PC-3 (cell line): ENCODE data around the gene C3orf38. TPM values are rescaled to one million over a fixed set of nuclear protein-coding genes. Genes with fewer than 3 reads are reported as not detected.
"Not testable (repeated sequence)": the region's sequence is repeated elsewhere in the genome, so short reads cannot be mapped to it uniquely, and the experiment has no call there.

Experiments used
- ATAC-seq: fragments of 200-7000 bp; cut with Tn5 transposase; 2 replicates; pipeline ENCODE4 v1.9.1; 2020; ENCODE audit warnings: mild to moderate bottlenecking, moderate library complexity
- BruUV-seq: library from RNA; stranded (reverse); fragments of 400-500 nt; replicated peaks from 2 replicates; lab custom pipeline; 2021; lab: Mats Ljungman, UMichigan
- CTCF ChIA-PET: fragments of 300-600 bp; sonication (Branson Sonifier 250); formaldehyde crosslinking; loops from one replicate; lab custom pipeline; 2022; ENCODE audit warnings: antibody characterized with exemption; lab: Charles Lee
- POLR2A ChIA-PET: fragments of 300-600 bp; sonication (Branson Sonifier 250); formaldehyde crosslinking; loops from one replicate; lab custom pipeline; 2022; ENCODE audit warnings: antibody characterized with exemption; ENCODE audit not compliant: unreplicated experiment; lab: Charles Lee
- DNase-seq: peaks from one replicate; pipeline ENCODE4 v3.0.0-alpha.2; 2015
- H2AFZ ChIP-seq: fragments of 300-600 bp; sonication (generic); 2 replicates; pipeline ENCODE4 v1.6.0; 2016; ENCODE audit warnings: antibody characterized with exemption, low read length
- H3F3A ChIP-seq: fragments of 300-600 bp; sonication (generic); one replicate; pipeline ENCODE4 v1.6.0; 2017; ENCODE audit warnings: antibody characterized with exemption, low read length, control low read depth, mild to moderate bottlenecking; ENCODE audit not compliant: unreplicated experiment
- H3K27ac ChIP-seq: fragments of 300-600 bp; sonication (generic); 2 replicates; pipeline ENCODE4 v1.5.1; 2016; ENCODE audit warnings: mild to moderate bottlenecking, low read length
- H3K27me3 ChIP-seq: fragments of 300-600 bp; sonication (generic); 2 replicates; pipeline ENCODE4 v1.6.1; 2016; ENCODE audit warnings: low read length, mixed read lengths
- H3K36me3 ChIP-seq: fragments of 300-600 bp; sonication (generic); 2 replicates; pipeline ENCODE4 v1.6.1; 2016; ENCODE audit warnings: low read depth, mixed run types, low read length, mixed read lengths
- H3K4me1 ChIP-seq: fragments of 300-600 bp; sonication (generic); 2 replicates; pipeline ENCODE4 v1.5.1; 2016; ENCODE audit warnings: low read length; ENCODE audit not compliant: insufficient read depth
- H3K4me2 ChIP-seq: fragments of 300-600 bp; sonication (generic); 2 replicates; pipeline ENCODE4 v1.6.0; 2016; ENCODE audit warnings: low read length
- H3K4me3 ChIP-seq: fragments of 300-600 bp; sonication (generic); 2 replicates; pipeline ENCODE4 v1.5.1; 2016; ENCODE audit warnings: mild to moderate bottlenecking, low read length, mixed read lengths
- H3K79me2 ChIP-seq: fragments of 300-600 bp; sonication (generic); 2 replicates; pipeline ENCODE4 v1.6.1; 2017; ENCODE audit warnings: low read length, mixed read lengths
- H3K9ac ChIP-seq: fragments of 300-600 bp; sonication (generic); 2 replicates; pipeline ENCODE4 v1.6.0; 2016; ENCODE audit warnings: mild to moderate bottlenecking, low read length
- H3K9me2 ChIP-seq: fragments of 300-600 bp; sonication (generic); replicated peaks from 2 replicates; pipeline ENCODE4 v1.6.1; 2016; ENCODE audit warnings: mixed run types, low read length, mixed read lengths
- H3K9me3 ChIP-seq: fragments of 300-600 bp; sonication (generic); 2 replicates; pipeline ENCODE4 v1.6.1; 2016; ENCODE audit warnings: low read length, mixed read lengths
- H4K20me1 ChIP-seq: fragments of 300-600 bp; sonication (generic); 2 replicates; pipeline ENCODE4 v1.6.1; 2016; ENCODE audit warnings: low read length, mixed read lengths
- CTCF ChIP-seq: fragments of 300-600 bp; sonication (generic); conservative IDR thresholded peaks from 2 replicates; pipeline ENCODE4 v1.5.1; 2017; ENCODE audit warnings: antibody characterized with exemption, low read depth, mild to moderate bottlenecking, low read length
- EZH2 ChIP-seq: fragments of 300-600 bp; sonication (generic); IDR thresholded peaks from one replicate; pipeline ENCODE4 v1.6.1; 2017; ENCODE audit warnings: antibody characterized with exemption, mild to moderate bottlenecking, low read length; ENCODE audit not compliant: unreplicated experiment
- EZH2phosphoT487 ChIP-seq: fragments of 300-600 bp; sonication (generic); IDR thresholded peaks from 2 replicates; pipeline ENCODE4 v1.6.1; 2018; ENCODE audit warnings: mild to moderate bottlenecking, antibody characterized with exemption, low read length, borderline replicate concordance
- intact Hi-C: fragments of 100-400 bp; cut with micrococcal nuclease; formaldehyde crosslinking; loops from 2 replicates; pipeline ENCODE4 v1.9.0; 2023
- total RNA-seq: library from RNA; depleted of rRNA; stranded (reverse); fragments of >200 nt; gene quantifications from 2 replicates; pipeline ENCODE4 v1.2.3, GENCODE V29; 2014

The C3orf38 gene
- total RNA-seq, 1 experiment from 2014 or later, result 24.3 TPM

GRCh38 chr3:88167704-88168103 lies 17.9 kb downstream of the C3orf38 start:
- ChIA-PET POLR2A (no interaction called here), CTCF (no interaction called here)
- no peaks in the 10 kb centered on the region for H4K20me1 ChIP-seq
- no peaks in the 10 kb centered on the region for H3F3A ChIP-seq
- H3K4me1 ChIP-seq, result no peaks in the 10 kb centered on the region
- H3K9me3 ChIP-seq, result no peaks in the 10 kb centered on the region
- peaks cover 4% of the 10 kb centered on the region; the same call in 1 of the 2 replicates for H3K36me3 ChIP-seq
- H3K79me2 ChIP-seq, result peaks cover under 1% of the 10 kb centered on the region; the same call in 1 of the 2 replicates
- H3K9me2 ChIP-seq, result no peaks in the 10 kb centered on the region
- no peak overlapping the region for H3K27ac ChIP-seq
- H3K4me3 ChIP-seq, result no peak overlapping the region
- H3K27me3 ChIP-seq, result no peaks in the 10 kb centered on the region
- H3K9ac ChIP-seq, result no peak overlapping the region
- TF ChIP-seq CTCF (no peak), EZH2phosphoT487 (no peak), EZH2 (no peak)
- BruUV-seq, result no TSS peak
- H3K4me2 ChIP-seq, result no peak overlapping the region
- DNase-seq (no peak), ATAC-seq (no peak)
- H2AFZ ChIP-seq, result no peak overlapping the region
- intact Hi-C loops, result no loop called here

DNA sequence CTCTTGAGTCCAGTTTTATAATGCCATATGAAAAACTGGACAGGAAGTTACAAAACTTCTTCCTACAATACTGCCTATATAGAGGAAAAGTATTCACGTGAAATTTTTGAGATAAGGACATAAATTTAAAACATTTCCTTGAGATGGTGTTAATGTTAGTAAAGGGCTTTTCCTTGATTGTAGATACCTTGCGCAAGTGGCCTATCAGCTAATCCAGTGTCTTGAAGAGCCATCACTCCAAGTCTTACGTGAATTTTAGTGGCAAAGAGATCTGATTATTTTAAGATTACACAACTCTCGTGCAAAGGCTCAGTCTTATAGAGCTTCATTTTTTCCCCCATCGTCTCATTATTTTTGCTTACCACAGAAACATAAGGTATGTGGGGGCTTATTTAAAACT lies 18.4 kb downstream of the C3orf38 start:
- ChIA-PET CTCF (no interaction called here), POLR2A (no interaction called here)
- Histone ChIP-seq H3K79me2 (no peaks in the 10 kb centered on the region), H3F3A (no peaks in the 10 kb centered on the region), H3K9ac (no peak overlapping the region), H3K4me1 (no peaks in the 10 kb centered on the region), H3K9me3 (no peaks in the 10 kb centered on the region), H4K20me1 (no peaks in the 10 kb centered on the region), H2AFZ (no peak overlapping the region), H3K4me3 (no peak overlapping the region), H3K36me3 (no peaks in the 10 kb centered on the region), H3K9me2 (no peaks in the 10 kb centered on the region), H3K27ac (no peak overlapping the region), H3K4me2 (no peak overlapping the region), H3K27me3 (no peaks in the 10 kb centered on the region)
- intact Hi-C loops, result no loop called here
- no peak for ATAC-seq
- no peak for TF ChIP-seq EZH2phosphoT487
- no peak for TF ChIP-seq CTCF
- no peak for TF ChIP-seq EZH2
- no TSS peak for BruUV-seq
- DNase-seq, result no peak

- CTCF ChIA-PET, result interaction anchor here (0.6 to 1.0 kb wide), 4 partner anchors 14 to 175 kb away, joined by 3 to 6 read pairs (median 4); no protein-coding TSS in a partner anchor
- H3K27me3 ChIP-seq, result no peaks in the 10 kb centered on the region
- DNase-seq (peak; percentile 69), ATAC-seq (peak; percentile 76)
- no TSS peak for BruUV-seq
- no peak overlapping the region for H3K4me2 ChIP-seq
- H4K20me1 ChIP-seq, result no peaks in the 10 kb centered on the region
- H3K9ac ChIP-seq, result no peak overlapping the region
- H3K79me2 ChIP-seq, result no peaks in the 10 kb centered on the region
- intact Hi-C loops, result loop anchor here (1.0 to 5.0 kb wide), 3 partner anchors 175 to 1408 kb away; no protein-coding TSS in a partner anchor
- no peak overlapping the region for H3K27ac ChIP-seq
- no peaks in the 10 kb centered on the region for H3K4me1 ChIP-seq
- H3F3A ChIP-seq, result no peaks in the 10 kb centered on the region
- H3K36me3 ChIP-seq, result no peaks in the 10 kb centered on the region
- H3K4me3 ChIP-seq, result no peak overlapping the region
- POLR2A ChIA-PET, result no interaction called here
- no peak overlapping the region for H2AFZ ChIP-seq
- H3K9me3 ChIP-seq, result no peaks in the 10 kb centered on the region
- TF ChIP-seq EZH2phosphoT487 (no peak), CTCF (peak; percentile 71)
- no peaks in the 10 kb centered on the region for H3K9me2 ChIP-seq
These were observed 30.7 kb downstream of the C3orf38 start for GRCh38 chr3:88180398-88180999.

- H3K9me2 ChIP-seq, H3K79me2 ChIP-seq, H3K9me3 ChIP-seq, H3K9ac ChIP-seq, H3K27ac ChIP-seq, BruUV-seq, H3K4me1 ChIP-seq, DNase-seq, H3K27me3 ChIP-seq, H3K4me3 ChIP-seq, H2AFZ ChIP-seq, H3K4me2 ChIP-seq, ATAC-seq, POLR2A ChIA-PET, H3F3A ChIP-seq, H3K36me3 ChIP-seq, H4K20me1 ChIP-seq: not testable (repeated sequence)
- intact Hi-C loops, result loop anchor here (5.0 kb wide), 1 partner anchor 1410 kb away; no protein-coding TSS in a partner anchor
- CTCF ChIA-PET, result interaction anchor here (0.6 kb wide), 1 partner anchor 712 kb away, joined by 3 read pairs; no protein-coding TSS in a partner anchor
These were observed 32.6 kb downstream of the C3orf38 start for GRCh38 chr3:88182165-88182918.
